AG04449 (cell line): Measurements from ENCODE around the gene USP24.

Source experiments
- CTCF ChIA-PET: fragments of 350-600 bp; formaldehyde crosslinking; extraction: SDS; loops from one replicate; lab custom pipeline; 2021; ENCODE audit warnings: antibody characterized with exemption; lab: Yijun Ruan, JAX
- POLR2A ChIA-PET: fragments of 400-600, 350-600 bp; formaldehyde crosslinking; extraction: SDS; loops from one replicate; lab custom pipeline; 2020; ENCODE audit warnings: antibody characterized with exemption, inconsistent platforms; lab: Yijun Ruan, JAX
- DNase-seq: peaks from one replicate; pipeline ENCODE4 v3.0.0-alpha.2; 2010; ENCODE audit warnings: low read depth, low spot score
- H3K4me3 ChIP-seq: 2 replicates; pipeline ENCODE4 v1.5.1; 2011; ENCODE audit warnings: low read depth, mild to moderate bottlenecking, control low read depth, low read length
- TF ChIP-seq, protein P1 (sequence below): IDR thresholded peaks from one replicate; pipeline ENCODE4 v1.5.1; 2011; ENCODE audit warnings: mild to moderate bottlenecking, moderate library complexity, low read length, control low read depth, inconsistent platforms; ENCODE audit not compliant: insufficient read depth; ENCODE audit errors: missing control alignments

USP24 gene

DNA sequence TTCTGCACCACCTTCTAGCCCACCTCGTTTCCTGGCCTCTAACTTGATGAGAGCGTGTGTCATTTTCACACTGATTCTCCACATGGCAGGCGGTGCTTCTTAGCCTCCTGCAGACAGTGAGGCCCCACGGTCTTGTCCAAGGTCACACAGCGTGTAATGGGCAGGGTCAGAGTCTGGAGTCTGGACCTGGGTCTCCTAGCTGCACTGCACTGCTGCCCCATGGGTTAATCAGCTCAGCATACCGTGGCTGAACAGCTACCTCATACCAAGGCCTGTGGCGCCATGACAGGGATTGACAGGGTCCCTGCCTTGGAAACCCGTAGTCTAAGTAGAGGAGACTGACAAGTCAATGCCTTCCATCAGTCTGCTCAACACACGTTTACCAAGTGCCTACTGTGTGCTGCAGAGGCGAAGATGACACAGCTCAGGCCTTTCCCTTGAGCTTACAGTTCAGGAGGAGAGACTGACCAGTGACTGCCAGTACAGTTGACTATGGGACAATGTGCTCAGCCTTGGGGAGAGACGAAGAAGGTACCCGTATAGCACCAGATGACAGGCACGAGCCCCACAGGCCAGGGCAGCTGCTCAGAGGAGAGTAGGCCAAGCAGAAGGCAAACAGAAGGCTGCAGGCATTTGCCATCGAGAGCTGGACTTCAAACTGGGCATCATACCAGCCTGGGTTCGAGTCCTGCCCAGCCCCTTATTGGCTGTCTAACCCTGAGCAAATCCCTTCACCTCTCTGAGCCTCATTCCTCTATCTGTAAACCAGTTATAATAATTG, 170.4 kb downstream of the USP24 start:
- TF ChIP-seq, protein P1, sequence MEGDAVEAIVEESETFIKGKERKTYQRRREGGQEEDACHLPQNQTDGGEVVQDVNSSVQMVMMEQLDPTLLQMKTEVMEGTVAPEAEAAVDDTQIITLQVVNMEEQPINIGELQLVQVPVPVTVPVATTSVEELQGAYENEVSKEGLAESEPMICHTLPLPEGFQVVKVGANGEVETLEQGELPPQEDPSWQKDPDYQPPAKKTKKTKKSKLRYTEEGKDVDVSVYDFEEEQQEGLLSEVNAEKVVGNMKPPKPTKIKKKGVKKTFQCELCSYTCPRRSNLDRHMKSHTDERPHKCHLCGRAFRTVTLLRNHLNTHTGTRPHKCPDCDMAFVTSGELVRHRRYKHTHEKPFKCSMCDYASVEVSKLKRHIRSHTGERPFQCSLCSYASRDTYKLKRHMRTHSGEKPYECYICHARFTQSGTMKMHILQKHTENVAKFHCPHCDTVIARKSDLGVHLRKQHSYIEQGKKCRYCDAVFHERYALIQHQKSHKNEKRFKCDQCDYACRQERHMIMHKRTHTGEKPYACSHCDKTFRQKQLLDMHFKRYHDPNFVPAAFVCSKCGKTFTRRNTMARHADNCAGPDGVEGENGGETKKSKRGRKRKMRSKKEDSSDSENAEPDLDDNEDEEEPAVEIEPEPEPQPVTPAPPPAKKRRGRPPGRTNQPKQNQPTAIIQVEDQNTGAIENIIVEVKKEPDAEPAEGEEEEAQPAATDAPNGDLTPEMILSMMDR = no peak
- no peak for DNase-seq
- H3K4me3 ChIP-seq = no peak overlapping the region
- POLR2A ChIA-PET = no interaction called here
- CTCF ChIA-PET = interaction anchor here (1.2 kb wide), 1 partner anchor 23 kb away, joined by 3 read pairs; no protein-coding TSS in a partner anchor

DNA sequence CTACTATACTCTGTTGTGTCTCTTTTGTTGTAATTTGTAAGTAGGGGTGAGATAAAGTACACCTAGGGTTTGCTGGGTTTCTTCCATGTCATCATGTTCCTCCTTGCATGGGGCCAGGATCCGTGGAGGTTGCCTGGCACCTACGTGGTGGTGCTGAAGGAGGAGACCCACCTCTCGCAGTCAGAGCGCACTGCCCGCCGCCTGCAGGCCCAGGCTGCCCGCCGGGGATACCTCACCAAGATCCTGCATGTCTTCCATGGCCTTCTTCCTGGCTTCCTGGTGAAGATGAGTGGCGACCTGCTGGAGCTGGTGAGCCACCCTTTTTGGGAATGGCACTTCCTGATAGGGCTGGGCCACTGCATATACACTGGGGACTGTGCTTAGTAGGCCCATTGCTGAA, 171.4 kb downstream of the USP24 start:
- no peak for DNase-seq
- CTCF ChIA-PET = no interaction called here
- TF ChIP-seq, protein P1 = no peak
- no peak overlapping the region for H3K4me3 ChIP-seq
- POLR2A ChIA-PET = no interaction called here

DNA sequence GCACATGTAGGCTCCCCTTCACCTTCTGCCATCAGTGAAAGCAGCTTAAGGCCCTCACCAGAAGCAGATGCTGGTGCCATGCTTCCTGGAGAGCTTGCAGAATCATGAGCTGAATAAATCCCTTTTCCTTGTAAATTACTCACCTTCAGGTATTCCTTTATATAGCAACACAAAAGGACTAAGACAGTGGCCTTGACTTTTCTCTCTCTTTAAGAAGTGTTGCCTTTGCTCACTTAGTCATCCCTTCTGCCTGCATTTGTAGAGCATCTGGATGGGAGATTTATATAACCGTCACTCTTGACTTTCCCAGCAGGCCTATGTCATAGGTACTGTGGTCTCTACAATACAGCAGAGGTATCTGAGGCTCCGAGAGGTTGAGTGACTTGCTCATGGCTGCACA, 172.2 kb downstream of the USP24 start:
- H3K4me3 ChIP-seq = no peak overlapping the region
- no peak for DNase-seq
- TF ChIP-seq, protein P1 = no peak
- ChIA-PET CTCF (interaction anchor here (1.7 to 1.9 kb wide), 2 partner anchors 10 to 98 kb away, joined by 4 to 5 read pairs; no protein-coding TSS in a partner anchor), POLR2A (no interaction called here)

DNA sequence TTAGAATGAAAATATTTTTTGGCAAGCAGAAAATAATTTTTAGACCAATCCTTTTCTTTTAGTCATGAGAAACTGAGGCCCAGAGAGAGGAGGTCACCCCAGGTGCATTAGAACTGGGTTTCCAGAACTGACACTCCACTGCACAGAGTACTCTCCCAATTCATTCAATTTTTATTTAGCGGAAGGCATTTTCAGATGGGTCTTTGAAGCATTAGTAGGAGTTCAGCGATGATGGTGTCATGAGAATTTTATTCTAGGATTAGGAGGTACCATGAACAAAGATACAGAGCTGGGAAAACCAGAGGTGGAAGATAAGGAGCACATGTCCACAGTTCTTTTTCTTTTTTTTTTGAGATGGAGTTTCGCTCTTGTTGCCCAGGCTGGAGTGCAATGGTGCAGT, 173.6 kb downstream of the USP24 start:
- TF ChIP-seq, protein P1 = no peak
- ChIA-PET CTCF (interaction anchor here (1.0 to 1.9 kb wide), 3 partner anchors 9 to 97 kb away, joined by 4 to 5 read pairs (median 4); no protein-coding TSS in a partner anchor), POLR2A (no interaction called here)
- no peak overlapping the region for H3K4me3 ChIP-seq
- DNase-seq = no peak

DNA sequence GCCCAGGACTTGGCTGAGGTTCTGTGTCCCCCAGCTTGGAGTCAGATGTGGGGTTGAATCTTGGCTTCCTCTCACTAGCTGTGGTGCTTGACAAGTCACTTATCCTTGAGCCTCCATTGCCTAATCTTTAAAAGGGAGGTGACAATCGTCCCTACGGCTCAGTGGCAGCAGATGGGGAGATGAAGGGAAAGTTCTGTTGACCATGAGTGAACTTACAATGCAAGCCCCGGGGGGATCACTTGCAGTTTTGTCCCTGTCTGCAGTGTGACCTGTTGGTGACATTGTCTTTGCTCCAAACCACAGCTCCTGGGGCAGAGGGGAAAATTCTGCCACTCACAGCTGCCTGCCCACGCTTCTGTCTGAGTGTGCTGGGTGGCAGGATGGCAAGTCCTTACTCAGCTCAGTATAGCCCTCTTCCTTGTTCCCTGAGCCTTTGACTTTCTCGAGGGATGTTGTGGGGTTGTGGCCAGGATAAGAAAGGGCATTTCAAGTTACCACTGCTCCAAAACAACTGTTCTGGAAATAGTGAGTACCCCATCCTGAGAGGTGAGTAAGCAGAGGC, 174.2 kb downstream of the USP24 start:
- ChIA-PET CTCF (interaction anchor here (0.9 to 1.9 kb wide), 4 partner anchors 8 to 96 kb away, joined by 3 to 4 read pairs (median 4); no protein-coding TSS in a partner anchor), POLR2A (no interaction called here)
- no peak overlapping the region for H3K4me3 ChIP-seq
- no peak for DNase-seq
- TF ChIP-seq, protein P1 = no peak
